HG03139 (cell line): ENCODE data around the gene CAMK1D.
"Not testable (repeated sequence)": the region's sequence is repeated elsewhere in the genome, so short reads cannot be mapped to it uniquely, and the experiment has no call there.

ENCODE experiments used
- ATAC-seq: cut with Tn5 transposase; IDR thresholded peaks from one replicate; pipeline ENCODE4 v1.9.1; 2021; ENCODE audit not compliant: unreplicated experiment

The CAMK1D gene

DNA sequence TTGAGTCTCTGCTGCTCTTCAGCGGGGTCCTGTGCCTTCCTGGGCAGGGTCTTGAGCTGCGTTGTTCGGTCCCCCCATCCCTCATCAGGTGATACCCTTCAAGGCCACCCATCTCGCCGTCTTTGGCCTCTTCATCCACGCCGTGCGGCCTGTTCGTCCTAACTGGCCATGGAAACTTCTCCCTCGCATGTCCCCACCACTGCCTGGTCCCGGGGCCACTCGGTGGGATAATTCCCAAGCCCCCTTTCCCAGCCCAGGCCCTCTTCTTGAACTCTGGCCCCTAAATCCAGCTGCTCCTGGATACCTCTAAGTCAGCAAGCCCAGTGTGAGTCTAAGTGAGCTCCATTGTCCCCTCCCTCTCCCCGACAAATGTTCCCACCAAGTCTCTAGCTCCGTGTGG lies 74.5 kb downstream of the CAMK1D start:
- ATAC-seq, result no peak

- ATAC-seq, result no peak
These were observed 77.9 kb downstream of the CAMK1D start for GRCh38 chr10:12427276-12427675.

DNA sequence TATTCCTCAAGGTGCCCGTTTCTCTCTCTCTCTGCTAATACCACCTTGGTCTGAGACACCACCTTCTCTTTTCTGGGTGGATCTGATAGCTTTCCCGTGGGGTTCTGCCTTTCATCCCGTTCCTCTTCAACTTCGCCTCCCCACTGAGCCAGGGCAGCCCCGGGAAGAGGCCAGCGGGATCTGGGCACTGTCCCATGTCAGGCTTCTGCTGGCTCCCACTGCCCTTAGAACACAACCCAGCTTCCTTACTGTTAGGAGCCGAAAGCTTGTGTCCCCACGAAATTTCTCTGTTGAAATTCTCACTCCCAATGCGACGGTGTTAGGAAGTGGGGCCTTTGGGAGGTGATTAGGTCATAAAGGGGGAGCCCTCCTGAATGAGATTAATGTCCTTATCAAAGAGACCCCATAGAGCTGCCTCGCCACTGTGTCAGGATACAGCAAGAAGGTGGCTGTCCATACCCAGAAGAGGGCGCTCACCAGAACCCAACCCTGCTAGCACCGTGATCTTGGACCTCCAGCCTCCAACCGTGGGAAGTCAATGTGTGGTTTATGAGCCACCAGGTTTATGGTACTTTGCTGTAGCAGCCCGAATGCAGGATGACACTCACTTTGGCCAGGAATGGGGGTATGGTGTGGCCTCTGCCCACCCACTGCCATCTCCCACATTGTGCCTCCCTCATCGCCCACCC lies 79.2 kb downstream of the CAMK1D start:
- no peak for ATAC-seq

GRCh38 chr10:12430406-12430982 lies 81.1 kb downstream of the CAMK1D start:
- no peak for ATAC-seq

DNA sequence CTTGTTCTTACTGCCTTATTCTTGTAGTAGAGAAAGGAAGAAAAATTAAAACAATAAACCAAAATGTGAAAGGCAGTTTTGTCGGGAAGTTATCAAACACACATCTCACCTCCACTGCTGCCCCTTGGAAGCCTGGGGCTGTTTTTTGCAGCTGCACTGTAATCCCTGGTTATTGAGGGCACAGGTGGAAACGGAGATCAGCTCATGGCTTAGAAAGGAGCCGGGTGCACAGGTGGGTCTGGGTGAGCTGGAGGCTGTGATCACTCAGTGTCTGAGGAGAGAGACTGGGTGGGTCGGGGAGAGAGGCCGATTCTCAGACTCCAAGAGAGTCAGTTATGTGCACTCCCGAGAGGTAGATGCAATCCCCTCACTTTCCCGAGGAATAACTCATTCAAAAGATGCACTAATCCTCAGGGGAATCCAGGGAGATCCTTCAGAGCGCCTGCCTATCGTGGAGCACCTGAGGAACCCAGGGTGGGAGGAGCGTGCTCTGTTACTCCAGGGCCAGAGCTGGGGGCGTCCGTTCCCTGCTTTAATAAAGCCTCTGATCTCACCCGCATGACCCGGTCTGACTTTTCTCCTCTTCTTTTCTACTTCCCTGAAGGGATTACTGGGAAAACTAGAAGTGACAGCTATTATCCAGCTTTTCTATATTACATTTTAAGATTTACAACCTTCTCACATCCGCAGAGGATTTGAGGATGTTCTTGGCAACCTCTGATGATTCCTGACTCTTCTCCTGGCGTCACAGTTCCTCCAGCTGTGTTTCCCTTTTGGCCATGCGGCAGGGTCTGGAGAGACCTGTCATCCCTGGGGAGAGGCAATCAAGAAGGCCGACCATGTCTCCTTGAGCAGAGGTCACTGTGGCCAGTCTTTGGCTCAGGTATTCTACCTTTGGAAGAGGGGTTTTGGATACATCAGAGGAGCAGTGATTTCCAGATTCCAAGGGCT lies 82.1 kb downstream of the CAMK1D start:
- no peak for ATAC-seq

DNA sequence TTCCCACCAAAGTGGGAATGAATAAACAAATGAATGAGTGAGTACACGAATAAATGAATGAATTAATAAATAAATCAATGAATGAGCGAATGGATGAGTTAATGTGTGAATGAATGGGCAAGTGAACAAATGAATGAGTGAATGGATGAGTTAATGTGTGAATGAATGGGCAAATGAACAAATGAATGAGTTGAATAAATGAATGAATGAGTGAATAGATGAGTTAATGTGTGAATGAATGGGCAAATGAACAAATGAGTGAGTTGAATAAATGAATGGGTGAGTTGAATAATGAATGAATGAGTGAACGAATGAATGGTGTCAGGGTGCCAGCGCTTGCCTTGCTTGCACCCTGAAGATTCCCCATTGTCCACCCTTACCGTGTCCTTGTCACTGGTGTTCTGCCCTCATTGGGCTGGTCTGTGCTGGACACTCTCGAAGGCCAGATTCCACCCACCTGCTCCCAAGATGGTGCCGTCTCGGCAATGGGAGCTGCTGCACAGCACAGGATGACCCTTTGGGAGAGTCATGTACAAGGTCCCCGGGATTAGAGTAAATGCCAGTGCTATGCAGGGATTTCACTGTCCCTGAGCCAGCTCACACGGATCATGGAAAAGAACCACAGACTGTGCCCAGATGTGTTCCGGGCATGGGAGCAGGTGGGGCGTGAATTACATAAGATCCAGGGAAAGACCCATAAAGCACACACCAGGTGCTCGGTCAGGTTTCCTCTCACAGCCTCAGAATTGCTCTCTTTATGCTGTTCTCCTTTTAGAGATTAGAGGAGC lies 83.2 kb downstream of the CAMK1D start:
- ATAC-seq, result no peak

DNA sequence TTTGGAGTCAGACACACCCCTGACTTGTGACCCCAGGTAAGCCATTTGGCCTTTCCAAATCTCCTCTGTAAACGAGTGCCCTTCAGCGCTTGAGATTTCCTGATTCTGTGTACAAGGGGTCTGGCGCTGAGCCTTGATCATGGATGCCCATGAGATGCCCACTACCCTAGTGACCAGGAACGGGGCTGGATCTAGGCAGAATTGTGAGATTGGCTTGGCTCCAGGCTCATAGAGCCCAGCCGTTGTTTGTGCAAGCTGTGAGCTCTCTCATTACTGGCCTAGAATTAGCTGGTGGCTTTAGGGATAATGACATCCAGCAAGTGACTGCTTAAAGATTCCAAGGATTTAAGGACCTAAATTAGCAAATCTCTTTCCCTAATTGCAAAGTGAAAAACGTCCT lies 84.9 kb downstream of the CAMK1D start:
- no peak for ATAC-seq

DNA sequence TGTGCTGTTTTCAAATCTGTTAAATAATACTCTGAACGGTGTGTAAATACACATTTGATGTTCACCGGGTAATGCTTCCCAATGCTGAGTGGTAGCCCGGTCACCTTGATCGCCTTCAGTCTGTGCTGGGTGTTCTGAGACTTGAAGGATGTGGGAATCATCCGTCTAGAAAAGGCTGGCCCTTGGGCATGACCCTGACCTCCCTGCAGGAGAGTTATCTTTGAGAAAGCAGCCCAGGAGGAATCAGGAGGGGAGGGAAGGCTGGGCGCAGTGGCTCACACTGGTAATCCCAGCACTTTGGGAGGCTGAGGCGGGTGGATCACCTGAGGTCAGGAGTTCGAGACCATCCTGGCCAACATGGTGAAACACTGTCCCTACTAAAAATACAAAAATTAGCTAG lies 85.3 kb downstream of the CAMK1D start:
- ATAC-seq, result not testable (repeated sequence)

GRCh38 chr10:12435348-12435747 lies 86.0 kb downstream of the CAMK1D start:
- no peak for ATAC-seq

DNA sequence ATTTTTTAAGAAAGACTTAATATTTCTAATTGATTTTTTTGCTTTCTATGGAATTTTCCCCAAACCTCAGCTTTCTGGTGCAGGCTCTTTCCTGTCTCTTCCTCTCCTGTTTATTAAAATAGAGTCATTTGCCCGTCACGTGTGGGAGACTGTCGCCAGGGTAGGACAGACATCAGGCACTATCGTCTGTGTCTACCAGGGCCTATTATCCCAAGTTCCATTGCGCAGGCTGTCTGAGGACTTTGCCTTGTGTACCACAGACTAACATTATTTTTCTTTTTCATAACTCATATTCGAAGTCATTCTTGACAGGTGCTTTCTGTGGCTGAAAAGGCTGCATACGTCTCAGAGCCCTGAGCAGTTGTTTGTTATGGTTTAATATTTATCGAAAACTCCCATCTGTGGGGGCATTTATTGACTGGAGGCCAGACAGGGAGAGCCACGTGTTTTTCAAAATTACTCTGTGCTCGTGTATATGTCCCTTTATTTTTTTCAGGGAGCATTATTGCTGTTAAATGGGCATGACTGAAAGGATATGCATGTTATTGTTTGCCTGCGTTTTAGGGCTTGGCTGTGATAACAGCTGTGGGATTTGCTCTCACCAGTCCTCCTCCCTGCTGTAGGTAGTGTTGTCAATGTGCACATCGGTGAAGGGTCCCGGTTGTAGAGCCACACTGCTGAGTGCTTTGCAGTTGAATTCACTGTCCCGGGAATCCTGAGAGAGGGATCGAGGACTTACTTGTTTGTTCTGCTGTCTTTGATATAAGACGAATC lies 89.8 kb downstream of the CAMK1D start:
- ATAC-seq, result no peak

DNA sequence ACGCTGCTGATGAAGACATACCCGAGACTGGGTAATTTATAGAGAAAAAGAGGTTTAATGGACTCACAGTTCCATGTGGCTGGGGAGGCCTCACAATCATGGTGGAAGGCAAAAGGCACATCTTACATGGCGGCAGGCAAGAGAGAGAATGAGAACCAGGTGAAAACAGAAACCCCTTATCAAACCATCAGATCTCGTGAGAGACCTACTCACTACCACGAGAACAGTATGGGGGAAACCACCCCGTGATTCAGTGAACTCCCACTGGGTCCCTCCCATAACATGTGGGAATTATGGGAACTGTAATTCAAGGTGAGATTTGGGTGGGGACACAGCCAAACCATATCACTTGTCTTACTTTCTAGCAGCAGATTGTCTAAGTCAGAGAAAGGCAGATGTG lies 90.4 kb downstream of the CAMK1D start:
- not testable (repeated sequence) for ATAC-seq

- ATAC-seq, result no peak
These were observed 93.7 kb downstream of the CAMK1D start for GRCh38 chr10:12443026-12443425.

- no peak for ATAC-seq
These were observed 95.8 kb downstream of the CAMK1D start for GRCh38 chr10:12444981-12445700.

DNA sequence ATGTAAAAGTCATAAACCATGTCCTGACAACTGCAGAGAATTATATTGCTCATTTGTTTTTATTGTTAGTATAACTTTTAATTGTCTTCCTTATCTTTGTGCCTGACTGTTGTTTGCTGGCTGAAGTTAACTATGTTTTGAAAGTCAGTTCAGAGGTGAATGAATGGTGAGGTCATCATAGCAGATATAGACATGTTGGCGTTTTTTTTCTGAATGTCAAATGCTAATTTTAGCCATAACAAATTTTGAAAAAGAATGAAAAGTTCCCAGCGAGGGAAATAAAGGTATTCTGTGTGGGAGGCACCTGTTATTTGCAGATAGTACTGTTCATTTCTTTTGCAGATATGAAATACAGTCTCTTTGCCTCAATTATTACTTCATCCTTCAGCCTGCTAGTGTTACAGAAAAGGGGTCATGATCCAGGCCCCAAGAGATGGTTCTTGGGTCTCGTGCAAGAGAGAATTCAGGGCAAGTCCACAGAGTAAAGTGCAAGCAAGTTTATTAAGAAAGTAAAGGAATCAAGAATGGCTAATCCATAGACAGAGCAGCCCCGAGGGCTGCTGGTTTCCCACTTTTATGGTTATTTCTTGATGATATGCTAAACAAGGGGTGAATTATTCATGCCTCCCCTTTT lies 96.5 kb downstream of the CAMK1D start:
- no peak for ATAC-seq

DNA sequence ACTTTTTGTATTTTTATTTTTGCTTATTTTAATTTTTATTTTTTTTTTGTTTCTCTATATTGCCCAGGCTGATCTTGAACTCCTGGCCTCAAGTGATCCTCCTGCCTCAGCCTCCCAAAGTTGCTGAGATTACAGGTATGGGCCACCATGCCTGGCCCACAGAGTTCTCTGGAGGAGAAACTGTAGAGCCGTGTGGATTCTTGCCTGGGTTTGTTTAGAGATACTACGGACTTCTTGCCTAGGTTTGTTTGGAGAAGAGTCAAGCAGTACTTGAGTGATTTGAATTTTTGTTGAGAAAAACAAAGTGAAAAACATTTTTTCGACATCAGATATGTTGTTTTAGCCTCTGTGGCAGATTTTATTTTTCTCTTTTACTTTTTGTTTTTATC lies 99.0 kb downstream of the CAMK1D start:
- ATAC-seq, result no peak

DNA sequence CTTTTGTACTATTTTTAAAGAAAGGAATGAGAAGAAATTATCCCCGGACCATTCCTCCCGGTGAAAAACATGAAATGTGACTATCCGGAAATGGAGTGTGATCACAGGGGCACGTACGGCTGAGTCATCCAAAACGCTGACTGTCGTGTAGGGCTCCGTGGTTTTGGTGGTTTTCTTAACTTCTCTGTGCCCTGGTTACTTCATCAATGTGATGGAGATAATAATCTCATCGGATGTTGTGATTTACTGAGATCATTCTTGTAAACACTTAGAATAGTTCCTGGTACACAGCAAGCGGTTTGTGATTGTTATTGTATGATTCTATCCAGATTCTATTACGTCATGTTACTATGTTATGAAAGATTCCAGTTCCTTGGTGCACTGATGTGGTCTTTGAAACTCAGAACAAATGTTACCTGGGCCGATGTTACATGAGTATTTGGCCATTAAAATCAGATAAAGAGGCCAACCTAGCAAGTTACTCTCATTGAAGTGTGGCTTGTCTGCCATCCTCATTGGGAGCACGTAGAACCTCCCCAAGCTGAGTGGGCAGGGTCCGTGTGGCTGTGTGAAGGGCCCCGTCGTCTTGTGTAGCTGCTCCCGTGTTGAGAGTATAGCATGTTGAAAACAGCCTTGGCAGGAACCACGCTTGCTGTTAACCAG lies 99.5 kb downstream of the CAMK1D start:
- peak; percentile 75 for ATAC-seq

- ATAC-seq, result no peak
These were observed 106.0 kb downstream of the CAMK1D start for GRCh38 chr10:12455318-12455717.

GRCh38 chr10:12455766-12456165 lies 106.4 kb downstream of the CAMK1D start:
- ATAC-seq, result no peak

DNA sequence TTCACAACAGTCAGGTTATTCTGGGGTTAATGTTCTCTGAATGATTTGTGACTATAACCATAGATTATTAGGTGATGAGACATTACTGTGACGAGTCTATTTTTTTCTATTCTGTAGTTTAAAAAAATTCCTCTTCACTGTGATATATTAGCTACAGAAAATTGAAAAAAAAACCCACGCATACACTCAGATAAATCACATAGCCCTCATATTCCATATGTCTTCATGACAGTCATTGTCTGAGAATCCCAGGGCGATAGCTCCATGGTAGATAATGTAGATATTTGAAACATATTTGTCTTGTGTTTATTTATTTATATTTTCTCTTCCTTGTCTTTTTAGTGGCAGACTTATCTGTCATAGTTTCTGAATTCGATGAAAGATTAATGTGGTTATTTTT lies 110.0 kb downstream of the CAMK1D start:
- no peak for ATAC-seq
